Activated CD8-positive, alpha-beta memory T cell treated with anti-CD3 and anti-CD28 coated beads for 24 hours (primary cell): Measurements from ENCODE around the gene CIP2A.

Experiments
- DNase-seq: peaks from one replicate; pipeline ENCODE4 v3.0.0-alpha.2; 2020

CIP2A gene

GRCh38 chr3:108555966-108556581 is 33.2 kb downstream of the CIP2A start:
- no peak for DNase-seq

- DNase-seq = no peak
Measured at GRCh38 chr3:108554913-108555571, 34.2 kb downstream of the CIP2A start.

- no peak for DNase-seq
Measured at GRCh38 chr3:108554229-108554628, 35.0 kb downstream of the CIP2A start.

GRCh38 chr3:108552267-108553159 is 36.7 kb downstream of the CIP2A start:
- no peak for DNase-seq

DNA sequence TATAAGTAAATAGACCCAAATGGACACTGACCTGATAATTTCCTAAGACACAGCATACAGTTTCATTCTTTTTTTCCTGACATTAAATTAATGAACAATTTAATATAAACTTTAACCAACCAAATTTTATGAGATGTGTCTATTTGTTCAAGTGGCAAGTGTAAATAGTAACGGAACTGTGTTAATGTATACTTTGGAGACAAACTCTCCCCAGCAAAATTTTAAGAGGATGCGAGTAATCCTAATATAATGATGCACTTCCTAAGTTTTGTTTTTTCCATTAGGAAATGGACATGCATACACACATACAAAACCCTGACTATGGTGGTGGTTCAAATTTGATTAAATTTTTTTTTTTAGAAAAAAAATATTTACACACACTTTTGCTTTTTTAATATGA is 40.4 kb downstream of the CIP2A start:
- no peak for DNase-seq

- DNase-seq = no peak
Measured at GRCh38 chr3:108548304-108548703, 40.9 kb downstream of the CIP2A start.

GRCh38 chr3:108546692-108547091 is 42.5 kb downstream of the CIP2A start:
- no peak for DNase-seq

DNA sequence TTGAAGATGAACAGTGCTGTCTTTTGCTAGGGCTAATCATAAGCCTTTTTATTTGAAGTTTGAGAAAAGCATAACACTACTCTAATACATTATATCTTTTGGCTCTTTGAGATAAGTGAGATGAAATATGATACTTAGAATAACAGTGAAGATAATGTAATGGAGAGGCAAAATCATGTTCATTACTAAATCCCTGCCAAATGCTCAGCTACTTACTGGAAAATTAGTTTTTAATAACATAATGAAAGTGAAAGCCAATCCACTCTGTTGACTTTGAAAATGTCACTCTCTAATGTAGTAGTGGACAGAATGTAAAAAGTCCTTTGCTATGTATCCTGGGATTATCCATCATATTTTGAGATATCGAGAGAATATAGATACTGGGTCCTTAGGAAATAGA is 43.0 kb downstream of the CIP2A start:
- no peak for DNase-seq

DNA sequence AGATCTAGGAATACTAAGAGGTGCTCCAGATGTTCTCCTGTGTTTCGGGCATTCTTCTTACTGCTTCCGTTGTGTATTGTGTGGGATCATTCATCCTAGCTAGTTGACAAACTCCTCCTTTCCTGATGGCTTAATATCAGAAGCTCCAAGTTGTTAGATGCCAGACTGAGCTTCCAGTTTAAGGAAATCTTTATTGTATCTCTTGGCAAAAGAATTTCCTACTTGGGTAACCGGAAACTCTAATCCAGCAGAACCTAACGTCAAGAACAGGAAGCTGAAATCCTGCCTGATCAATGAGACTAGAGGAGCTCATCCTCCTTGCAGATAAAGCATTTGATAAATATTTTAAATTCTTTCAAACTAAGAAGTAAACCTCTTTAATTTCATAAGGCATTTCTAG is 51.2 kb downstream of the CIP2A start:
- no peak for DNase-seq

DNA sequence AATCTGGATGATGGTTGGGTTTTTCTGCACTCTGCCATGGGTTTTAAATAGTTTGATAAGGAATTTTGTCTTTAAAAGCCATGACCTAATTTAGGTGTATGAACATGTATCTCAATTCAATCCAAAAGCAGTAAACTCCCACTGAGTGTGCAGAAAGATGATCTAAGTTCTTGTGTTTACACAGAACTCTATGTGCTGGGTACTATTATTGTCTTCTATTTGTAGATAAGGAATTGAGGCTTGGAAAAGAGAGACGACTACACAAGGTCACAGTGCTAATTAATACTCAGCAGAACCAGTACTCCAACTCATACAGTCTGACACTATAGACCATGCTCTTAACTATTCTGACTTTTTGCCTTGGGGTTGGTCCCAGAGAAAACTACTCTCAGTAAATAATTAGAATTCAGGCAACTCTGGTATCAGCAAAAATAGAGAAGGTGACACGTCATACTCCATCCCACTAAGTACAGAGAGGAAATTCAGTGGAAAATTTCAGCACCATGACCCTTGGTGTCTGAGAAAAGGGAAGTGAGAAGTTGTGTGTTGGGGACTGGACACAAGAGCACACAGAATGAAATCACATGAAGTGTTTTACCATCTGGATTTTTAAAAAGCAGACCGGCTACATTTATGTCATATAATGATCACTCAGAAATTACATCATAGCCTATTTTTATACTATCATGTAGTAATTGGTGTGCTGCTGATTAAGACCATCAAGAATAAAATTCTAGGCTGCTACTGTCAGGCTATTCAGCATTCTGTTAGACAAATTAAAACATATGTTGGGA is 60.6 kb downstream of the CIP2A start:
- DNase-seq = no peak

DNA sequence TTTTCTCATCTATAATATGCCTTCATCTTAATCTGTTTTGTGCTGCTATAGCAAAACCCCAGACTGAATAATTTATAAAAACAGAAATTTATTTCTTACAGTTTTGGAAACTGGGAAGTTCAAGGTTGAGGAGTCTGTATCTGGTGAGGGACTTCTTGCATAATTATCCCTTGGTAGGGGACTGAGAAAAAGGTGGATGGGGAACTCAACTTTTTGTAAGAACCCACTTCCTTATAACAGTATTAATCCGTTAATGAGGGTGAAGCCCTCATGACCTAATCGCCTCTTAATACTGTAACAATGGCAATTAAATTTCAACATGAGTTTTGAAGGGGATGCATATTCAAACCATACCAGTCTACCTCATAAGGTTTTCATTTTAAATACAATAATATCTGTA is 61.4 kb downstream of the CIP2A start:
- no peak for DNase-seq

- DNase-seq = no peak
Measured at GRCh38 chr3:108527109-108527508, 62.1 kb downstream of the CIP2A start.

DNA sequence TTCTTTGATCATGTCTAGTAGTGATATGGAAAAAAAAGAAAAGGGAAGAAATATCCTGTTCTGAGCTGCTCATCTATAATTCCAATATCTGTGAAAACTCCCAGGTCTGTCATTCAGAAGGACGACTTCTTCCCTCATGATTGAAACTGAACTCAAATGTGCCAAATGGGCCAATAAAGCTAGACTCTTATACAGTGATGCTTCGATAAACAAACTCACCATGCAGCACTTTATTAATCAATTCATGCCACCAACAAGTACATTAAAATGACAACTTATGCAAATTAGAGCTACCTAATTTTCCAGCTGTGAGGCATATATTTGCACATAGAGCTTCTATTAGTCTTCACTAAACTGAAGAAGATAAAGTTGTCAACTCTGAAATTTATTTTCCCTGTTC is 63.3 kb downstream of the CIP2A start:
- no peak for DNase-seq

DNA sequence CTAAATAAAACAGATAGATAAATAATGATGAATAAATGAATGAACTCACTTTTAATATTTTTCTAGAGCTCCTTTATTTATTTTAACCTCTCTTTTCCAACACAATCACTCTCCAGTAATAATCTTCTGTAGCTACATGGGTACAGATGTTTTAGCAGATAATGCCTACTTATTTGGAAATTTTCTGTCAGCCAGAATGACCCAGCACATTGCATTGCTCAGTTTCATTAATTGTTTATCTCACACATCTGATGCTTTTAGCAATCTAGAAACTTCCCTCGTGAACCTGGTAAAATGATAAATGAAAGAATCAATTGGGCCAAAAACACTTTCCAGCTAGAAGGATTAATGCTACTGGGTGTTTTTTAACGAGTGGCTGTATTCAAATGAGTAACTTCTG is 64.0 kb downstream of the CIP2A start:
- DNase-seq = no peak

DNA sequence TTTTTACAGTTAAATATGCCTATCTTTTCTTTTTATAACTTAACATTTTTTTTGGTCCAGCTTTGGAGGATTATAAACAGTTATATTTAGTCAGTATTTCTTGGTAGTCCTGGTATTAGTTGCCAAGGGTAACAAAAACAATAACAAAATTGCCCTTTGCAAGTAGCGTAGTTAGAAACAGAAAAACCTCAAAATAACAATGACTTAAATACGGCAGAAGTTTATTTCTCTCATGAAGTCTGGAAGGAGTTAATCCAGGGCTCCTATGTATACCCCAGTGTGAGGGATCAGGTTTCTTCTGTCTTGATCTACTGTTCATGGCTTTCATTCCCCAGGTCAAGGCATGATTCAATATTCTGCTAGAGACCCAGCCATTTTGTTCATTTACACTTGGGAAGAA is 64.7 kb downstream of the CIP2A start:
- DNase-seq = no peak

- no peak for DNase-seq
Measured at GRCh38 chr3:108518895-108519294, 70.3 kb downstream of the CIP2A start.

DNA sequence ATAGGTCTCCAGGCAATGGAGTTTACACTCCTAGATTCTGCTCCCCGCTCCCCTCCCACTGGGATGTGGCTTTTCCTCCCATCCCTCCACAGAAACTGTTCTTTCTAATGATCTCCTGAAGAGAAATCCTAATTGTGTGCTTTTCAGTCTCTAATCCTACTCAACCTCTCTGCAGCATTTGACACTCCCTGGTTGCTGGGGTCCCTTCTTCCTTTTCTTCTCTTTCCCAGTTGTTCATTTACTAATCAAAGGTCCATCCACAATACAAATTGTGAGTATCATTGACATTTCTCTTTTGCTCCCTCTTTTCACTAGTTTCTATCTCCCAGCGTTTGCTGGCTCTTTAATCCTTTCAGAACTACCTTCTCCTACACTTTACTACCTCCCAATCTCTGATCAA is 72.4 kb downstream of the CIP2A start:
- no peak for DNase-seq

- DNase-seq = no peak
Measured at GRCh38 chr3:108513961-108514360, 75.3 kb downstream of the CIP2A start.

DNA sequence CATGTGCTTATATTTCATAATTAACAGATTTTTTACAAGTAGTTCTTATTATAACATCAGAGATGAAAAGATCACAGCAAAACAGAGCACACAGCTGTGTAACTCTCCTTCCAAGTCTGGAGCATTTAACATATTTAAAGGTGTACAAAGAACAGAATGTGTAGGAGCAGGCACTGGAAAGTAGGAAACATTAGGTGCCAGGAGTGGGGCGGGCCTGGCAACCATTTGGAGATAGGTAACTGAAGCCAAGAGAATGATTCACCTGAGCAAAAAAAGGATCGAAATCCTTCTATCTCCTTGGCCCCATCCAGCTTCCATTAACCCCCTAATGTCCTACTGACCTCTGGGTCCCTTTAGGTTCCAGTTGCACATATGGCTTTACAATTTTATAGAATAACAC is 76.6 kb downstream of the CIP2A start:
- no peak for DNase-seq

GRCh38 chr3:108511490-108511889 is 77.7 kb downstream of the CIP2A start:
- no peak for DNase-seq

GRCh38 chr3:108511055-108511454 is 78.2 kb downstream of the CIP2A start:
- DNase-seq = no peak

DNA sequence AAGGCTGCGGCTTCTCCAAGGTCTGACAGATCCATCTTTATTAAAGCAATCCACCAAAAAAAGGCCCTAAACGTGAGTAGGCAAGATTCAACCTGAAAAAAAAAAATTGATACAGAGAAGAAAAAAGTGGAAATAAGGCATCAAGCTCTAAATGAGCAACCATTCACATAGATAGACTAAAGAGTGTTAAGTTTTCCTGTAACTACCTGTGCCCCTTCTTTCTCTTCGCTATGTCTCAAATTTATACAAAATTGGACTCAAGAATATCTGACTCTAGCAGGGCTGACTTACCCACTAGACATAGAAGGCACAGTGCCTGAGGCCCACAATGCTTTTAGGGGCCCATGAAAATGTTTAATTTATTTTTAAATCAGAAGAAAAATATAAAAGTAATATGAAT is 78.7 kb downstream of the CIP2A start, which contains the start of gene MYH15:
MYH15 (minus strand) TSS at position 101 of the 400 bp plus-strand sequence; CDS start at position 35, 66 bp downstream.
- DNase-seq = no peak

DNA sequence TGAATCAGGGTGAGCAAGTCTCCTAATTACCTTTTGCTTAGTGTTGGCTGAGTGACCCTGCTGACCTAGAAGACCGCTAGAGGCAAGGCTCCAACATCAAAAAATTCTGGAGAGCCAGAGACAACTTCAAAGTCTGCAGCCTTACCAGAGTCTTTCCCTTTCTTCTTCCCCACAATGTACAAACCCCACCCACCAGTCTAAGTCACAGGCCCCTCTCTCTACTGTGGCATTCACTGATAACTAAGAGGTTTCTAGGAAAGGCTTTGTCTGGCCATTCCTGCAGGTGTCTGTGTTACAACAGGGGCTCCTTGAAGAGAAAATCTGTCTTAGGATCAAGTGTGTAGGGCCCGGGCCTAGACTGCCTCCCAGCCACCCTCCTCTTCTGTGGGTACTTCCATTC is 79.4 kb downstream of the CIP2A start:
- no peak for DNase-seq
